Thoracic aorta (tissue), 2 donors: Measurements from ENCODE around the gene CADM4. TPM values are rescaled to one million over a fixed set of nuclear protein-coding genes. Genes with fewer than 3 reads are reported as not detected.

Experiments used
- ATAC-seq: fragments of 150-250 bp; one replicate; pipeline ENCODE4 v1.8.0; 2017; ENCODE audit warnings: low read depth; ENCODE audit not compliant: insufficient number of reproducible peaks, low FRiP score
- DNase-seq: peaks from one replicate; pipeline ENCODE4 v3.0.0-alpha.2; 2020; ENCODE audit warnings: low spot score
- H3K27ac ChIP-seq, 2 donors: fragments of 200-600 bp; sonication (generic); 1 replicate in 1 of 2; 2 replicates in 1 of 2; pipeline ENCODE4 v1.5.1; 2016; ENCODE audit warnings: mild to moderate bottlenecking in 2 of 2, moderate library complexity in 2 of 2
- H3K27me3 ChIP-seq: fragments of 200-600 bp; sonication (generic); replicated peaks from 2 replicates; pipeline ENCODE4 v1.6.0; 2016; ENCODE audit warnings: mild to moderate bottlenecking; ENCODE audit not compliant: insufficient read depth
- H3K36me3 ChIP-seq: fragments of 200-600 bp; sonication (generic); one replicate; pipeline ENCODE4 v1.5.1; 2016
- H3K4me1 ChIP-seq, 2 donors: fragments of 200-600 bp; sonication (generic); 1 replicate in 1 of 2; 2 replicates in 1 of 2; pipeline versions ENCODE4 v1.5.1 to v1.6.0; 2016; ENCODE audit warnings: low read depth in 2 of 2, mild to moderate bottlenecking in 1 of 2; ENCODE audit not compliant: control insufficient read depth in 1 of 2
- H3K4me3 ChIP-seq: fragments of 200-600 bp; sonication (generic); 2 replicates; pipeline ENCODE4 v1.5.1; 2016; ENCODE audit warnings: mild to moderate bottlenecking
- H3K9me3 ChIP-seq: fragments of 200-600 bp; sonication (generic); 2 replicates; pipeline ENCODE4 v1.5.1; 2016
- total RNA-seq, 2 donors: library from RNA; depleted of rRNA; stranded (reverse); fragments of >200 nt; gene quantifications; one replicate each; pipeline versions ENCODE4 v1.1.0 to v1.2.3, GENCODE V29; 2016
- TF ChIP-seq, protein P1 (sequence below): fragments of 200-600 bp; sonication (generic); IDR thresholded peaks from one replicate; pipeline ENCODE4 v1.5.1; 2019; ENCODE audit warnings: antibody characterized with exemption

Gene CADM4
- total RNA-seq, 2 donors from 2014 or later = 1.9 to 5.6 TPM

DNA sequence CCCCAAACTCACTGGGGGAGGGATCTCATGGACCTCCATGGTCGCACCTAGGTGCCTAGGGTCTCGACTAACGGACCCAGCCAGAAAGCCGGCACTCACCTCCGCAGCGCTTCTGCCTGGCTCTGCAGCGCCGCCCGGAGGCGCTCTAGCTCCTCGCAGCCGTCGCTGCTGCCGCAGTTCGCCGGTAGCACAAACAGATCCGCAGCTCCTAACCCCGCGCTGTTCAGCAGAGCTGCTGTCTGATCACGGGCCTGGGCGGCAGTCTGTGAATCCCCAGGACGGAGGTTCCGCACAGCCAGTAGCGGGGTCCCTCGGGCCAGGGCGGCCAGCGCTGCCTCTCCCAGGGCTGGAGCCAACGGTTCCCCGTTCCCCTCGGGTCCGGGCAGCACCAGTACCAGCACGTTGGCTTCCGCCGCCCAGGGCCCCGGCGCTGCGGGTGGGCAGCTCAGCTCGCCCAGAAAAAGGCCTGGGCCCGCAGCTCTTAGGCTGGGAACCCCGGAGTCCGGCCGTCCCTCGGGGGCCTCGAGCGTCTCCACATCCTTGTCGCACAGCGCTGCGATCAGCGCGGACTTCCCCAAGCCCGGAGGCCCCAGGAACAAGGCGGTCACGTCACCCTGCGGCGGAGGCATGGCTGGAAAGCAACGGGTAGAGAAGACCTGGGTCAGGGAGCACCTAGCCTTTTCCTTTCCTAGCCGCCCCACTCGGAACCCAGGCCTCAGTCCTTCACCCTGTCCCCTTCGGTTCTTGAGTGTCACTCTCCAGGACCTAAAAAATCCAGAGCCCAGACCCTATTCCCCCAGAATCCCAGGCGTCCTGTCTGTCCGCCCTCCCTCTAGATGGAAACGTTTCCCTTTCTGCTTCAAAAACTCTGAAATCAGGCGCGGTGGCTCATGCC is 44.7 kb downstream of the CADM4 start:
- Histone ChIP-seq H3K9me3 (no peaks in the 10 kb centered on the region), H3K27me3 (no peaks in the 10 kb centered on the region), H3K27ac (peak overlapping the region; percentile 83 to 97), H3K4me1 (peaks cover 22 to 43% of the 10 kb centered on the region in 2 donors), H3K4me3 (peak overlapping the region; percentile 82), H3K36me3 (peaks cover 32% of the 10 kb centered on the region)
- no peak for DNase-seq
- TF ChIP-seq, protein P1, sequence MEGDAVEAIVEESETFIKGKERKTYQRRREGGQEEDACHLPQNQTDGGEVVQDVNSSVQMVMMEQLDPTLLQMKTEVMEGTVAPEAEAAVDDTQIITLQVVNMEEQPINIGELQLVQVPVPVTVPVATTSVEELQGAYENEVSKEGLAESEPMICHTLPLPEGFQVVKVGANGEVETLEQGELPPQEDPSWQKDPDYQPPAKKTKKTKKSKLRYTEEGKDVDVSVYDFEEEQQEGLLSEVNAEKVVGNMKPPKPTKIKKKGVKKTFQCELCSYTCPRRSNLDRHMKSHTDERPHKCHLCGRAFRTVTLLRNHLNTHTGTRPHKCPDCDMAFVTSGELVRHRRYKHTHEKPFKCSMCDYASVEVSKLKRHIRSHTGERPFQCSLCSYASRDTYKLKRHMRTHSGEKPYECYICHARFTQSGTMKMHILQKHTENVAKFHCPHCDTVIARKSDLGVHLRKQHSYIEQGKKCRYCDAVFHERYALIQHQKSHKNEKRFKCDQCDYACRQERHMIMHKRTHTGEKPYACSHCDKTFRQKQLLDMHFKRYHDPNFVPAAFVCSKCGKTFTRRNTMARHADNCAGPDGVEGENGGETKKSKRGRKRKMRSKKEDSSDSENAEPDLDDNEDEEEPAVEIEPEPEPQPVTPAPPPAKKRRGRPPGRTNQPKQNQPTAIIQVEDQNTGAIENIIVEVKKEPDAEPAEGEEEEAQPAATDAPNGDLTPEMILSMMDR = peak; percentile 41
- ATAC-seq = no peak

DNA sequence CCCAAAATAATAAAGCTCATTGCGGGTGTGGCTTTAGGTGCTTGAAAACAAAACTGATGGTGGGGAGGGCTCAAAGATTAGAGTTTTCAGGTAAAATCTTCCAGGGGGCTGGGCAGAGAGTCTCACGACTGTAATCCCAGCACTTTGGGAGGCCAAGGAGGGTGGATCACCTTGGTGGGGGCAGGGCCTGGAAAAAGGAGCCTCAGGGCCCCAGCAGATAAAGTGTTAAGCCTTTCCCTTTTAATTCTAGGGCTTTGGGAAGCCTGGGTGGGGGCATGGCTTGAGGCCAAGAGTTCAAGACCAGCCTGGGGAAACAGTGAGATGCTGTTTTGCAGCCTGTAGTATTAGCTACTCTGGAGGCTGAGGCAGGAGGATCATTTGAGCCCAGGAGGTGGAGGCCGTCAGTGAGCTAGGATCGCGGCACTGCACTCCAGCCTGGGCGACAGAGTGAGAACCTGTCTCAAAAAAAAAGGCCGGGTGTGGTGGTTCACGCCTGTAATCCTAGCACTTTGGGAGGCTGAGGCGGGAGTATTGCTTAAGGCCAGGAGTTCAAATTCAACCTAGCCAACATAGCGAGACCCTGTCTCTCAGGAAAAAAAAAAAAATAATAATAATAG is 45.5 kb downstream of the CADM4 start:
- H3K27ac ChIP-seq = peak overlapping the region in 1 of 2 donors; percentile 97
- ATAC-seq = no peak
- no peaks in the 10 kb centered on the region for H3K9me3 ChIP-seq
- H3K36me3 ChIP-seq = peaks cover 27% of the 10 kb centered on the region
- H3K4me1 ChIP-seq = peaks cover 22 to 43% of the 10 kb centered on the region in 2 donors
- H3K27me3 ChIP-seq = no peaks in the 10 kb centered on the region
- TF ChIP-seq, protein P1 = no peak
- DNase-seq = no peak
- H3K4me3 ChIP-seq = peak overlapping the region; percentile 82

DNA sequence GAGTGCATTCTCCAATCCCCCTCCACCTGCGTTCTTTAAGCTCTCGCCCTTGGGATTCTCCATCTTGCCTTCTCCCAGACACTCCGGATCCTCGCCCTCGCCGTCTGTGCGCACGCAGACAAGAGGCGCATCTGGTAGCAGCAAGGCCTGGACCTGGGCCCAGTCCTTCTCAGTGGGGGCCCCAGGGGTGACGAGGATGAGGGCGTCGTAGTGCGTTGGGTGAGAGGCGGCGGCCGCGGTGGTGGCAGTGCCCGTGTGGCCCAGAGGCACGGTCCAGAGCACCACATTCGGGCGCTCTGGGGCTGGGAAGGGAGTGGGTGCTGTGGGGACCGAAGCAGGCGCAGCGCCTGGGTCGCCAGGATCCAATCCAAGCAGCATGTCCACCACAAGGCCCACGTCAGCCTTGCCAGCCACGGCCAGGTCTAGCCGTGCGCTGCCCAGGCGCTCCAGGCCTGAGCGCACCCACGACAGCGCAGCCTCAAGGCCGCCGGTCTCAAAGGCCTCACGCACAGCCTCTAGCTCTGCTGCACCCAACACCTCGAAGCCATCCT is 46.8 kb downstream of the CADM4 start:
- Histone ChIP-seq H3K27me3 (no peaks in the 10 kb centered on the region), H3K36me3 (peaks cover 27% of the 10 kb centered on the region), H3K4me3 (no peak overlapping the region), H3K4me1 (peaks cover 22 to 38% of the 10 kb centered on the region in 2 donors), H3K27ac (no peak overlapping the region), H3K9me3 (no peaks in the 10 kb centered on the region)
- TF ChIP-seq, protein P1 = no peak
- ATAC-seq (no peak), DNase-seq (no peak)

DNA sequence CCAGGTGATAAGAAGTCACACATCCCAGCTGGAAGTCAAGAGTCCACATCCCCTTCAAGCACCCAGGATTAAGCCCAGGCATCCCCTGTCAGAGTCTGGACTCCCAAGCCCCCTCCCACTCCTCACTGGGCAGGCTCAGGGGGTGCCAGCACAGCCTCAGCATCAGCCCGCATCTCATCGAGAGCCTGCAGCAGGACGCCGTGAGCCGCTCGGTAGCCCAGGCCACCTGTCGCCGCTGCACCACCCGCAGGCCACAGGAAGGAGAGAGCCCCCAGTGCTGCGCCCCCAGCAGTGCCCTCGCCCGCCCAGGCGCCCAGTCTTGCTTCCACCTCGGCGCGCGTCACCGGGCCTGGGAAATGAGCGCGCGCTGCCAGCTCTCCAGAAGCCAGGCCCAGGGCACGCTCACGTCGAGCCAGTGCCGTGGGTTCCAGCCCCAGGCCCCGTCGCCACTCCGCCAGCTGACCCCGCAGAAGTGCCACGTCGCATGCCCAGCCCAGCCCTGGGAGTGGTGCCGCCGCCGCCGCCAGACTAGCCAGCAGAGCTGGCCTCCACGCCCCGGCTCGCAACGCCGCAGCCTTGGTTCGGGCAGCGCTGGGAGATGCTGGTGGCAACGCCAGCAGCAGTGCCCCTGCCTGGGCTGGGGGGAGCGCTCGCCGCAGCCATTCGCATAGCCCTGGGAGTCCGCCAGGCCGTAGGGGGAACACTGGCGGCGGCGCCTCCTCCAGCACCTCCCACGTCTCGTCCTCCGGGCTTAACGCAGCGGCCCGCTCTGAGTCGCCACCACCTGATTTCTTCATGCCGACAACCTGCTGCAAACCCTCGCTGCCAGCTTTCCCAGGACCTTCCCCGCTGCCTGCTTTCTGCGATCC is 47.5 kb downstream of the CADM4 start:
- Histone ChIP-seq H3K9me3 (no peaks in the 10 kb centered on the region), H3K27me3 (no peaks in the 10 kb centered on the region), H3K4me3 (no peak overlapping the region), H3K27ac (no peak overlapping the region), H3K36me3 (peaks cover 27% of the 10 kb centered on the region), H3K4me1 (peaks cover 17 to 31% of the 10 kb centered on the region in 2 donors)
- DNase-seq (no peak), ATAC-seq (no peak)
- TF ChIP-seq, protein P1 = no peak
